HG02642 (cell line): ENCODE results near the gene PACSIN2.
"Not testable (repeated sequence)": the region's sequence is repeated elsewhere in the genome, so short reads cannot be mapped to it uniquely, and the experiment has no call there.

Source experiments
- ATAC-seq: cut with Tn5 transposase; IDR thresholded peaks from one replicate; pipeline ENCODE4 v1.9.1; 2021; ENCODE audit warnings: mild to moderate bottlenecking; ENCODE audit not compliant: unreplicated experiment, poor library complexity

Gene PACSIN2

GRCh38 chr22:42969348-42969975 lies 45.5 kb downstream of the PACSIN2 start:
- ATAC-seq: no peak

GRCh38 chr22:42967933-42968332 lies 47.0 kb downstream of the PACSIN2 start:
- no peak for ATAC-seq

- ATAC-seq: no peak
These were observed 47.9 kb downstream of the PACSIN2 start for GRCh38 chr22:42967005-42967404.

GRCh38 chr22:42966497-42966896 lies 48.5 kb downstream of the PACSIN2 start:
- ATAC-seq: no peak

- ATAC-seq: peak; percentile 62
These were observed 49.8 kb downstream of the PACSIN2 start for GRCh38 chr22:42964994-42965699.

GRCh38 chr22:42963231-42963595 lies 51.7 kb downstream of the PACSIN2 start:
- ATAC-seq: no peak

GRCh38 chr22:42962295-42963230 lies 52.4 kb downstream of the PACSIN2 start:
- ATAC-seq: no peak

GRCh38 chr22:42961810-42962209 lies 53.1 kb downstream of the PACSIN2 start:
- ATAC-seq: no peak

- ATAC-seq: not testable (repeated sequence)
These were observed 53.6 kb downstream of the PACSIN2 start for GRCh38 chr22:42961400-42961690.

- no peak for ATAC-seq
These were observed 54.2 kb downstream of the PACSIN2 start for GRCh38 chr22:42960531-42961399.

- ATAC-seq: no peak
These were observed 55.1 kb downstream of the PACSIN2 start for GRCh38 chr22:42959576-42960509.

- no peak for ATAC-seq
These were observed 56.0 kb downstream of the PACSIN2 start for GRCh38 chr22:42958937-42959336.

GRCh38 chr22:42957958-42958357 lies 57.0 kb downstream of the PACSIN2 start:
- ATAC-seq: no peak

GRCh38 chr22:42957544-42957943 lies 57.4 kb downstream of the PACSIN2 start:
- ATAC-seq: no peak

GRCh38 chr22:42955848-42956247 lies 59.1 kb downstream of the PACSIN2 start:
- no peak for ATAC-seq

- ATAC-seq: no peak
These were observed 59.8 kb downstream of the PACSIN2 start for GRCh38 chr22:42955087-42955635.

- ATAC-seq: not testable (repeated sequence)
These were observed 61.2 kb downstream of the PACSIN2 start for GRCh38 chr22:42953751-42954150.

- ATAC-seq: no peak
These were observed 63.7 kb downstream of the PACSIN2 start for GRCh38 chr22:42951093-42951710.
